ENCODE data around the gene NPLOC4. TPM values are rescaled to one million over a fixed set of nuclear protein-coding genes. Genes with fewer than 3 reads are reported as not detected.

NPLOC4 gene
- total RNA-seq, 4 donors from 2014 or later, result 45.8 to 98.5 (median 58.1) TPM

- intact Hi-C loops (cut with DNase I), result loop anchor here (10.0 kb wide), 1 partner anchor 55 kb away; no protein-coding TSS in a partner anchor
- Histone ChIP-seq H3K36me3 (peaks cover 15 to 16% of the 10 kb centered on the region in 2 donors), H3K27ac (no peak overlapping the region), H3K4me3 (replicated peaks in 1 of 3) (no peak overlapping the region), H3K9me3 (no peaks in the 10 kb centered on the region), H3K27me3 (no peaks in the 10 kb centered on the region), H3K4me1 (peaks cover 14 to 20% of the 10 kb centered on the region in 2 donors)
- 92 to 93% methylated on average over 8 of the region's 8 CpGs for whole genome bisulfite sequencing, 2 donors
- DNase-seq, result no peak
- TF ChIP-seq CTCF (IDR thresholded peaks at IDR 0.05) (no peak), POLR2A (IDR thresholded peaks at IDR 0.05) (no peak)
Measured at GRCh38 chr17:81549826-81550225, 87.1 kb downstream of the NPLOC4 start.

- Histone ChIP-seq H3K9me3 (no peaks in the 10 kb centered on the region), H3K4me3 (replicated peaks in 1 of 3) (no peak overlapping the region), H3K36me3 (peaks cover 16 to 21% of the 10 kb centered on the region in 2 donors), H3K27ac (no peak overlapping the region), H3K4me1 (peaks cover 14 to 20% of the 10 kb centered on the region in 2 donors), H3K27me3 (no peaks in the 10 kb centered on the region)
- WGBS, 2 donors, result 84 to 92% methylated on average over 13 to 16 of the region's 16 CpGs
- no peak for DNase-seq
- TF ChIP-seq CTCF (IDR thresholded peaks at IDR 0.05) (no peak), POLR2A (IDR thresholded peaks at IDR 0.05) (no peak)
- intact Hi-C loops (cut with DNase I), result loop anchor here (10.0 kb wide), 1 partner anchor 56 kb away; no protein-coding TSS in a partner anchor
Measured at GRCh38 chr17:81549031-81549557, 87.8 kb downstream of the NPLOC4 start.

GRCh38 chr17:81547614-81547982, 89.3 kb downstream of the NPLOC4 start:
- Histone ChIP-seq H3K9me3 (no peaks in the 10 kb centered on the region), H3K4me1 (peaks cover 7 to 9% of the 10 kb centered on the region in 2 donors), H3K36me3 (peaks cover 24 to 28% of the 10 kb centered on the region in 2 donors), H3K4me3 (replicated peaks in 1 of 3) (no peak overlapping the region), H3K27me3 (no peaks in the 10 kb centered on the region), H3K27ac (no peak overlapping the region)
- WGBS, 2 donors, result 80 to 100% methylated on average over 1 to 2 of the region's 14 CpGs
- TF ChIP-seq CTCF (IDR thresholded peaks at IDR 0.05), result no peak
- TF ChIP-seq POLR2A (IDR thresholded peaks at IDR 0.05), result no peak
- DNase-seq, result no peak
- intact Hi-C loops (cut with DNase I), result loop anchor here (10.0 kb wide), 1 partner anchor 57 kb away; no protein-coding TSS in a partner anchor

- Histone ChIP-seq H3K9me3 (no peaks in the 10 kb centered on the region), H3K27ac (no peak overlapping the region), H3K4me3 (replicated peaks in 1 of 3) (no peak overlapping the region), H3K4me1 (peaks cover 7 to 9% of the 10 kb centered on the region in 2 donors), H3K27me3 (no peaks in the 10 kb centered on the region), H3K36me3 (peaks cover 24 to 28% of the 10 kb centered on the region in 2 donors)
- TF ChIP-seq CTCF (IDR thresholded peaks at IDR 0.05), result no peak
- TF ChIP-seq POLR2A (IDR thresholded peaks at IDR 0.05), result no peak
- no peak for DNase-seq
- WGBS, 2 donors, result 79 to 81% methylated on average over 6 to 30 of the region's 36 CpGs
- intact Hi-C loops (cut with DNase I), result loop anchor here (10.0 kb wide), 1 partner anchor 58 kb away; no protein-coding TSS in a partner anchor
Measured at GRCh38 chr17:81546906-81547613, 89.9 kb downstream of the NPLOC4 start.

Data from thyroid gland (tissue), 4 donors.